Stimulated activated CD8-positive, alpha-beta memory T cell treated with anti-CD3 and anti-CD28 coated beads, Interleukin-15, amount 100 ng/mL, for 48 hours (primary cell): ENCODE data around the gene ZNF236.
"Not testable (repeated sequence)": the region's sequence is repeated elsewhere in the genome, so short reads cannot be mapped to it uniquely, and the experiment has no call there.

Experiments
- DNase-seq, 2 donors: peaks; one replicate each; pipeline ENCODE4 v3.0.0-alpha.2; 2020; ENCODE audit warnings: low read depth in 2 of 2

Gene ZNF236

GRCh38 chr18:77005651-77006195, 183.4 kb downstream of the ZNF236 start:
- DNase-seq = no peak

DNA sequence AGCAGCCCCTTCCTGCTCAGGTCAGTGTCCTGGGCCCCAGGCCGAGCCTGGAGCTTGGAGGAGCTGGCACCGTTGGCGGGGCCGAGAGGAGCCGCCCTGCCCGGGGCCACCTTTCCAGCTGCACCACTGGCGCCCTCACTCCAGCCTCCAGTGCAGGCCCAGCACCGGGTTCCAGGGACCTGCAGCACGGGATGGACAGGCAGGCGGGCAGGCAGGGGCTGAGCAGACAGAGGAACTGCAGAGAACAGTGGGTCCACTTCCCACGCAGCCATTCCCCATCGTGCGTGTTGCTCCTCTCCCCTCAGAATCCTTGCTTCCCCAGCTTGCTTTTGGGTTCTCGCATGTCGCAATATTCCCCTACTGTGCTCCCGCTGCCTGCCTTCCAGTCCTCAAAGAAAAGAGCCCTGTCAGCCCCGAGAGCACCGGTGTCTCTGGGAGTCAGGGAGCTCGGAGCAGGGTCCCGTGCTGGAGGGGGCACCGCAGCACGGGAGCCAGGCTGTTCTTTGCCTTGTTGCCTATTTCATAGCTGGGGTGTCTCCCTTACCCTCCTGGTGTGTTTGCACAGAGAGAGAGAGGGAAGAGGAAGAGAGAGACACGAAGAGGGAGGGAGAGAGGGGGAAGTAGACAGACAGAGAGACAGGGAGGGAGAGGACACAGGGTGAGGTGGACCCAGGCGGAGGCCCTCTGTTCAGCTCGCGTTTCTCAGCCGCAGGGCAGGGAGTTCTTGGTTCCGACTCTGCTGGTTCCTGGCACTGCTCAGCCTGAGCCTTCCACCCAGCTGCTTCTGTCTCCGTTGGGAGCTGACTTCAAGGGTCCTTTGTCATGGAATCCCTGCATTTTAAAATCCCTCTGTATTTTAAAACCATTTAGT, 184.2 kb downstream of the ZNF236 start:
- DNase-seq = no peak

DNA sequence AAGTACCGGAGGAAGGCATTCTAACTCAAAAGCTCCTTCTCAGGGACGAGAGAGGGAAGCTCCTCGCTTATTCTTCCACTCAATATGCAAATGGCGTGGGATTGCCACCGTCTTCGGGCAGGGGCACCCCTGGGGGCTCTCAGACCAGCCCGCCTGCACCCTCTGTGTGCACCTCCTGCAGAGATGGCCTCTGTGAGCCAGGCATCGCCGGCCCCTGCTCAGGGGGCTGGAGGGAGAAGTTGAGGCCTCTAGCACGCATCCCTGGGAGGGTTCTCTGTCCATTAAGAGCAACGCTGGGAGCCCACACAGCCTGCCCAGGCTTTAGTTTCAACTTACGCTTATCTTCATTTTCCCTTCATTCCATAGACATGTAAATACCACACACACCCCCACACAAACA, 184.9 kb downstream of the ZNF236 start:
- no peak for DNase-seq

GRCh38 chr18:77008006-77008405, 185.6 kb downstream of the ZNF236 start:
- no peak for DNase-seq

- no peak for DNase-seq
These were observed 186.4 kb downstream of the ZNF236 start for GRCh38 chr18:77008576-77009315.

DNA sequence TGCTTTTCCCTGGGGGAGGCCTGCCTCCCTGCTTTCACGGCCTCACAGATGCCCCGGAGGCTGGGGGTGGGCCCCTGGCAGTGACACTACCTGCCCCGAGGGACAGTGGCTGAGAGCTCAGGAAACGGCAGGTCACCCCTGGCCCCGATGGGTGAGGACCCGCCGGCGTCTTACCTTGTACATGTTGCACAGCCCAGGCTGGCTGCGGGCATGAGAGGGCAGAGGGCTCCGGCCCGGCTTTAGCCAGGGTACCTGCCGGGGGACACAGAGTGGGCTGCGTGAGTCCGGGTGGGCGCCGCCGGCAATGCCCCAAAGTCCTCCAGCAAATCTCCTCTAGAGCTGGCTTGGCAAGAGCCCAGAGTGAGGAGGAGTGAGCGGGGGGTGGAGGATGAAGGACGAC, 187.3 kb downstream of the ZNF236 start:
- DNase-seq = no peak

- no peak for DNase-seq
These were observed 189.8 kb downstream of the ZNF236 start for GRCh38 chr18:77012120-77012519.

DNA sequence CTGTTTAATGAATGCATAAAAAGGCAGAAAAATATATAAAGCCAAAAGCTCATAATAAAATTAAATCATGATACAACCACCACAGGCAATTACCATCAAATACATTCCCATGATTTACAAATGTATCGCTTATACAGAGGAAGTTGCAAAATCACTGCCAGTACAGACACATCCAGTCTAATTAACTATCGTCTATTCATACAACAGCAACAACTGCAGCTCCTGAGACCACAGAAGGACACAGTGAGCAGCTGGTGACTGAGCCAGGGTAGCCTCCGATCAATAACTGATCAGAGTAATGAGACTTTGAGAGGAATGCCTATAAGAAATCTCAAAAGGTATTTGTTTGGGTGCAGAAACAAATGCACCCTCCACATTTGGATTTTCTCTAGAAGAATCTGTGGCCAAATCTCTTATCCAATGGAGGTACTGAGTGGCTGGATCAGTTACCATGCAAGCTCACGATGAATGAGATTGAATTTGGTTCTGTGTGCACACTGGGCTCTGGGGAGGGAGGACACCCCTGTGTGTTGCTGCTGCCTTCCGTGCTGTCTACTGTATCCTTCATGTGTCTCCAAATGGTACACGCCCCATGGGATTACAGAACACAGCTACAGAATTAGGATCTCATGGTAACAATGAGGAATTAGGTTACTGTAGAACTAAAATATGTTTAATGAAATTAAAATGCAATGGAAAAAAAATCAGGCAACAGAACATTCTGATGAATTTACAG, 190.6 kb downstream of the ZNF236 start:
- no peak for DNase-seq

DNA sequence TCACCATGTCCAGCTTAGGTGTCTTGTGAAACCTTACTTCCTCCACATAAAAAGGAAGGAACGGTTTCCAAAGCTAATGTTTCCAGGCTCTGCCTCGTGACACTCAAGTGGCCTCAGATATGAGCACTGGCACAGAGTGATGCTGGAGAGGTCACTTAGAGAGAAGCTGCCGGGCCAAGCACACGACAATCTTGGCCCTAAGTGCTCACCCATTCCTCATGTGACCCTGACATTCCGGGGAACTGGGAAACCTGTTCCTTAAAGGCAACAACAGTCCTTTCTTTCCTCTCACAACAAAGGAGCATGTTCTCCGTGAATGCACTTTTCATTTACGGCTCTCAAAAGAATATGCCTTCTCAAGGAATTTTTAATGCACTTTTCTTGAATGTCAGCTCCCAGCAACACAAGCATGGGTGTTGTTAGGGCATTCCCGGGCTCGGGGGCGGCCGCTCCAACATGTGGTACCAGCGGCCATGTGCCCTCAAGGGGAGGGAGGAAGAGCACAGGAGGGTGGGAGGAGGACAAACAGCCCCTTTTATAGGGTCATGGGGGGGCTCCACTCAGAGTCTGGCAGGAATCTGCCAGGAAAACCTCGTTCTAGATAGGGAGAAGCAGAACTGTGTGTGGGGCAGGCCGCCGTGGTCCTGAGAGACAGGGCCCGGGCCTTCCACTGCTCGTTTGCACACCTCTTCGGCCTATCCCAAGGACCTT, 191.6 kb downstream of the ZNF236 start:
- DNase-seq = no peak

DNA sequence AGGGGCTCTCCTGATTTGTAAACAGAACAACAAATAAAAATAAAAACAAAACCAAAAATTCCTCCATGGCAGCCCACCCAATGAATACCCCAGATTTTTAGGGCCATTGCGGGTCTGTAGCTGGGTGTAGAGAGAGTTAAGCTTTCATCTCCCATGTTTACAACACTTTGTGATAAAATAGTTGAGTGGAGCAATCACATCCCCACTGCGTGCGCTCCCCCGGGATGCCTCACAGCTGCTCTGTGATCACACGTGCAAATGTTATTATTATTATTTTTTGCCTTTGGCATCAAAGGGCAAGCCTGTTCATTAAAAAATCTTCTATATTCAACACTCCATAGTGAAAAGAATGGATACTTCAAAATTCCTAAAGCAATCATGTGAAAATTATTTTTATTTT, 192.2 kb downstream of the ZNF236 start:
- DNase-seq = no peak

DNA sequence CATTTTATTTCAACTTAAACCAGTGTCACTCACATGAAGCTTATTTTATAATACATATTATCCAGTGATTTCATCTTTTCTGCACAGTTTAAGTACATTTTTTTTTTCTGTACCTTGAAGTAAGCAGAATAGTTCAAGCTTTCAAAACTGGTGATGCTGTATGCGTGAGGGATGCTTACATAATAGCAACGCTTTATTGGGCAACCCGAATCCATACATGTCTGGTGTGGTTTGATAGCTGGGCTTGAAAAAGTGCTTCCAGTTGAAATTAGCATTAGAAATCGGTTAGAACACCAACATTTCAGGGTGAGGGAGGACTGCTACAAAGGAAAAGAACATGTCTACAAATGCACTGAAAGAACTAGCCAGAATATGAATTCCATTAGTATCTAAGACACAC, 192.8 kb downstream of the ZNF236 start:
- DNase-seq = no peak

DNA sequence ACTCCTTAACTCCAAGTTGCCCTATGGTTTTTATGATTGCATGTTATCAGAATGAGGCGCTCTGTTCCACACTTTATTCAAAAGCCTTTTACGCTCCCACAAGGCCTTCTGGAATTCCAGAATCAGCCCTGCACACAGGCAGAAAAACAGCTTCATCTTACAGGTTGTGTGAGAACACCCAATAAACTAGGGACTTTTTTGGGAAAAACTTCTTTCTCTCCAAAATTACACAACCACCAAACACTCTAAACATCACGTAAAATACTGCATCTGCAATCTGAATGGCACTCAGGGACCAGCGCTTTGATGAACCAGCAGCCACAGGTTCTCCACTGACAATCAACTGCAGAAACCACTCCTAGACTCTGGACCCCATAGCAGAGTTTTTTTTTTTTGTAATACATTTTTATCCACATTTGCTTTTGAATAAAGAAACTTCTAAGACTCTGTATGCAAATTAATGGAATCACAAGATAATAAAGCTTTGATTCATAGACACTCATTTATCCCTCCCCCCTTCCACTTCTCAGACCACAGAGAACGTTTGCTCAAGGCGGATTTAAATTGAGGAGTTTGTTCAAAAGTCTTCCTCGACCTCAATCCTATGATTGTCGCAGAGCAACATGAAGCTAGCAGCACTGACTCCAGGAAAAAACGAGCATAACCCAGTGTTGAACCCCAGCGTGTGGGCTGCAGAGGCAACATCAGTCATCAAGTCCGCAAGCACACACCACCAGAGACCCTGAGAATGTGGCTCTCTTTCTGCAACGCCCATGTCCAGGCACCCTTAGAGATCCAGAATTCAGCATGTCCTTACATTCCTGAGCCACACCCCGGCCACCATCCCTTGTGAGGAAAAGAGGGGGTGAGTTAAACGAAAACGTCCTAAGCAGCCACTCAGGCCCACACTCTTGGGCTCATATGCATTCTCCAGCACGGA, 193.7 kb downstream of the ZNF236 start:
- no peak for DNase-seq

DNA sequence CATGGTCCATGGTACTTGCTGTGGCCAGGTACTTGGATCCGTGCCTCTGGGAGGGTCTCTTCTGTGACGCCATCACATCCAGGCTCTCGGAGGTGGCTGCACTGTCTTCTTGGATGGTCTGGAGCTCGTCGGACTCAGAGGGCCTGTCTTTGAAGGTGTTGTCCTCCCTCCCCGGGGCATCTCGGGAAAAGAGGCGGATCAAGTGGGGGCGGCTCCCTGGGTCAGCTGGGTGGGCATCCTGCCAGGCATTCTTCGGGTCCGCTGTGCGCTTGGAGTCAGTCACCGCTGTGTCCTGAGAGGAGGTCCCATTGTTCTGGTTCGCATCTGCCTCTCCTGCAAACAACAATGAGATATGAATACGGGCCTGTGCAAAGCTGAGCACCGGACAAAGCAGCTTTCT, 194.6 kb downstream of the ZNF236 start:
- no peak for DNase-seq

- no peak for DNase-seq
These were observed 195.0 kb downstream of the ZNF236 start for GRCh38 chr18:77017355-77017754.

DNA sequence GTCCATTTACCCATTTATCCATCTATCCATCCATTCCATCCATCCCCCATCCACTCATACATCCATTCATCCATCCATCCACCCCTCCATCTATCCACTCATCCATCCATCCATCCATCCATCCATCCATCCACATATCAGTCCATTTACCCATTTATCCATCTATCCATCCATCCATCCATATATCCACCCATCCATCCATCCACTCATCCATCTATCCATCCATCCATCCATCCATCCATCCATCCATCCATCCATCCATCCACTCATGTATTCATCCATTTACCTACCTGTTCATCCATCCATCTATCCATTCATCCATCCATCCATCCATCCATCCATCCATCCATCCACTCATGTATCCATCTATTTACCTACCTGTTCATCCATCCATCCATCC, 196.3 kb downstream of the ZNF236 start:
- DNase-seq = not testable (repeated sequence)

GRCh38 chr18:77019641-77020040, 197.3 kb downstream of the ZNF236 start:
- DNase-seq = no peak
